NCI-H1417 treated with DMSO at 0.1 percent for 48 hours (cell line): ENCODE measurements around the gene CHTOP.
"Not testable (repeated sequence)": the region's sequence is repeated elsewhere in the genome, so short reads cannot be mapped to it uniquely, and the experiment has no call there.

ENCODE experiments used
- DNase-seq: peaks from one replicate; lab custom pipeline; 2025; lab: John Stamatoyannopoulos, UW

CHTOP gene

GRCh38 chr1:153659175-153659534 is 25.3 kb downstream of the CHTOP start:
- no peak for DNase-seq

GRCh38 chr1:153659656-153660055 is 25.8 kb downstream of the CHTOP start:
- no peak for DNase-seq

DNA sequence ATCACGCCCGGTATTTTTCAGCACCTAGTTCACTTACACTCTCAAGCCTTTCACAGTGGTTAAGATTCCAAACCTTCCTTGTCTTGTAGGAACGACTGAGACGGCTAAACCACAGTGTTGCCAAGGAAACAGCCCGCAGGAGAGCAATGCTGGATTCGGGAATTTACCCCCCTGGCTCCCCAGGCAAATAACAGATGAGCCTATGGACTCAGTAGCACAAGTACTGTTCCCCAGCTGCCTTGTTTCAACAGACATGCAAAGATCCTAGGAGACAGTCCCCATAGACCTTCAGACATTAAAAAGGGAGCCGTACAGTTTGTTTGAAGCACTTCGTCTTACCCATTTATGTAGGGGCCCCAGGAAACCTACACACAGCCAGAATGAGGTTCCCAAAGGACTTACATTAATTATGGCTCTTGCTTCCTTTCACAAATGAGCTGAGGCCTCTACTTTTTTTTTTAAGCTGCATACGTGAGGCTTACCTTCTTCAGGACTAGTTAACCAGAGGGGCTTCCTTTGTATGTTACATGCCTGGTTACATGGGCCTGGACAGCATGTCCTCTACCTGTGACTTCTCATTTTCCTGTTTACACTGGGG is 27.3 kb downstream of the CHTOP start:
- no peak for DNase-seq

GRCh38 chr1:153662269-153662668 is 28.4 kb downstream of the CHTOP start:
- DNase-seq: no peak

- no peak for DNase-seq
Measured at GRCh38 chr1:153663211-153663610, 29.3 kb downstream of the CHTOP start.

DNA sequence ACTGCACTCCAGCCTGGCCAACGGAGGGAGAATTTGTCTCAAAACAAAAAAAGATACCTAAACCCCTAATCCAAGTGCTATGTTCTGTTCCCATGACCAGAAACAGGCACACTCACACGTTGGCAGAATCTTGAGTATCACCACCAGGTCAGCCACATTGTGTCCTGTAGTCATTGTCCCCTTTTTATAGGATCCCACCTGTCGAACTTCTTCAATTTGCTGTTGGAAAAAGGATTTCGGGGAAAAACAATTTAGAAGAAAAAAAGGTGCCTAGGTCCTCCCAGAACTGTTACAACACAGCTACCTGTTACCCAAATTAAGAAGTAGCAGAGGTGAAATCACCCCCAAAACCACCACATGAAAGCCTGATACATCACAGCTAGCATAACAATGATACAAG is 33.6 kb downstream of the CHTOP start:
- no peak for DNase-seq

- not testable (repeated sequence) for DNase-seq
Measured at GRCh38 chr1:153668672-153669071, 34.8 kb downstream of the CHTOP start.

DNA sequence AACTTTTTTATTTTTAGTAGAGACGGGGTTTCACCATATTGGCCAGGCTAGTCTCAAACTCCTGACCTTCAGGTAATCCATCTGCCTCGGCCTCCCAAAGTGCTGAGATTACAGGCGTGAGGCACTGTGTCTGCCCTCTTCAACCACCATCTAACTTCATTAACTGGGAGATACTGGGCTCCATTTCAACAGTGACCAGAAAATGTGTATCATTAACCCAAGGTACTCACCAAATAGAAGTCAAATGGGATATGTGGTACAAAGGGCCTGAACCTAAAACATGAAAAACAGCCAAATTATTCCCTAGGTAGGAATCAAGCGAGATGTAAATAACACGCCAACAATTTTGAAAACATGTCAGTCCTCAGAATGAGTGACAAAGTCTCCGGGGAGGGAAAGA is 35.7 kb downstream of the CHTOP start:
- DNase-seq: no peak

GRCh38 chr1:153670257-153670858 is 36.5 kb downstream of the CHTOP start:
- no peak for DNase-seq

- DNase-seq: peak; percentile 99
Measured at GRCh38 chr1:153670859-153671627, 37.2 kb downstream of the CHTOP start, which contains the start of gene ILF2. Gene ILF2, minus strand, starts transcription at chr1:153670993. Its CDS starts 71 bp downstream, at chr1:153670922.

DNA sequence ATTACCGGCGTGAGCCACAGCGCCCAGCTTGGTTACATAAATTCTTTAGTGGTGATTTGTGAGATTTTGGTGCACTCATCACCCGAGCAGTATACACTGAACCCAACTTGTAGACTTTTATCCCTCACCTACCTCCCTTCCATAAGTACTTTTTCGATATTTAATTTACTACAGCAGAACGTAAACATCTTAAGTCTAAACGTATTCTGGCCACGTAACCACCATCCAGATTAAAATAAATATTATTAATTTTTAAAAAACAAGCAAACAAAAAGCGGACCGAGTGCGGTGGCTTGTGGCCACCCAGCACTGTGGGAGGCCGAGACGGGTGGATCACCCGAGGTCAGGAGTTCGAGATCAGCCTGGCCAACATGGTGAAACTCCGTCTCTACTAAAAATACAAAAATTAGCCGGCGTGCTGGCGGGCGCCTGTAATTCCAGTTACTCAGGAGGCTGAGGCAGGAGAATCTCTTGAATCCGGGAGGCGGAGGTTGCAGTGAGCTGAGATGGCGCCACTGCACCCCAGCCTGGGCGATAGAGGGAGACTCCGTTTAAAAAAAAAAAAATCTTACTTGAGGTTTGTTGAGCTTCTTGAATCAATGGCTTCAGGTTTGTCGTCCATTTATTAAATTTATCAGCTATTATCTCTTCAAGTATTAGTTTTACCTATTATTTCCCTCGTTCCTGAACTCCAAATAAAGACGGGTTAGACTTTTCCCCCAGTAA is 37.9 kb downstream of the CHTOP start:
- not testable (repeated sequence) for DNase-seq

DNA sequence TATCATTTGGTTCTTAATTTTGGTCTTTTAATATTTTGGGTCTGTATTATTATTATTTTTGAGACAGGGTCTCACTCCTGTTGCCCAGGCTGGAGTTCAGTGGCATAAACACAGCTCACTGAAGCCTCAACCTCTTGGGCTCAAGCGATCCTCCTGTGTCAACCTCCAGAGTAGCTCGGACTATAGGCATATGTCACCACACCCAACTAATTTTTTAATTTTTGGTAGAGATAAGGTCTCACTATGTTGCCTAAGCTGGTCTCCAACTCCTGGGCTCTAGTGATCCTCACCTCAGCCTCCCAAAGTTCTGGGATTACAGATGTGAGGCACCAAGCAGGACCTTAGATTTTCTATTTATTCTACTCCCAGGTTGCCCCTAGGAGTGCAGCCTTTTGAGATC is 39.6 kb downstream of the CHTOP start:
- DNase-seq: no peak

DNA sequence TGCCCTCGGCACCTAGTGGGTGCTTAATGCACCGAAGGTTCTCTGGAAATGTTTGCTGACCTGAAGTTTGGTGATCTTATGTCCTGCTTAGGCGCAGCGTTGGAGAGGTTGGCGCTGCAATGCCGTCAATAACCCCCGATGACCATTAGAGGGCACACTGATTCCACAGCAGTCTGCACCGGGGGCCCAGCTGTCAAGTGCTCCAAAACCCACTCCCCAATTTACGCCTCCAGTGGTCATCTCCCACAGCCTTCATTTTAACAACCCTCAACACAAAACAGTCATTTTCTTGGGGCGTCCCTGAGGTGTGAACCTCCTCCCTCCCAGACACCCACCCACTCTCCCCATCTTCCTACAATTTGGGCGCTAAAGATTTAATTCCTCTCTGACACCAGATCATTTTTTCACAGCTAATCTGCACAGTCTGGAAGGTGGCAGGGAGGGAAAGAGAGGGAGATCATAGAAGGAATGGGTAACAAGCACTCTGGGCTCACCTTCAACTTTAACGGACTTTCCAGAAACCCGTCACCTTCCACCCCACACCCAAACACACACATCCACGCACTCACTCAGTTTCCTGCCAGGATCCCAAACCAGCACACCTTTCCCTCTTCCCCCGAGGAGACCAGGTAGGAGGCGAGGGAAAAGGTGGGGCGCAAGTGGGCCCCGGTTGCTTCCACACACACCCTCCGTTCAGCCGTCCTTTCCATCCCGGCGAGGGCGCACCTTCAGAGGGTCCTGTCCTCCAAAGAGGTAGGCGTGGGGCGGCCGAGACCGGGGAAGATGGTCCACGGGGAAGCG is 44.1 kb downstream of the CHTOP start:
- no peak for DNase-seq

DNA sequence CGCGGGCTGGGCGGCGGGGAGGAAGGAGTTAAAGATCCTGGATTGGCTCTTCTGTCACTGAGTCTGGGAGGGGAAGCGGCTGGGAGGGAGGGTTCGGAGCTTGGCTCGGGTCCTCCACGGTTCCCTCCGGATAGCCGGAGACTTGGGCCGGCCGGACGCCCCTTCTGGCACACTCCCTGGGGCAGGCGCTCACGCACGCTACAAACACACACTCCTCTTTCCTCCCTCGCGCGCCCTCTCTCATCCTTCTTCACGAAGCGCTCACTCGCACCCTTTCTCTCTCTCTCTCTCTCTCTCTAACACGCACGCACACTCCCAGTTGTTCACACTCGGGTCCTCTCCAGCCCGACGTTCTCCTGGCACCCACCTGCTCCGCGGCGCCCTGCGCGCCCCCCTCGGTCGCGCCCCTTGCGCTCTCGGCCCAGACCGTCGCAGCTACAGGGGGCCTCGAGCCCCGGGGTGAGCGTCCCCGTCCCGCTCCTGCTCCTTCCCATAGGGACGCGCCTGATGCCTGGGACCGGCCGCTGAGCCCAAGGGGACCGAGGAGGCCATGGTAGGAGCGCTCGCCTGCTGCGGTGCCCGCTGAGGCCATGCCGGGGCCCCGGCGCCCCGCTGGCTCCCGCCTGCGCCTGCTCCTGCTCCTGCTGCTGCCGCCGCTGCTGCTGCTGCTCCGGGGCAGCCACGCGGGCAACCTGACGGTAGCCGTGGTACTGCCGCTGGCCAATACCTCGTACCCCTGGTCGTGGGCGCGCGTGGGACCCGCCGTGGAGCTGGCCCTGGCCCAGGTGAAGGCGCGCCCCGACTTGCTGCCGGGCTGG is 44.9 kb downstream of the CHTOP start, which contains the start of gene NPR1:
TSS of gene NPR1 (plus strand) at position 170 of the 818 bp plus-strand sequence. CDS start at position 591, 421 bp downstream.
- DNase-seq: no peak

GRCh38 chr1:153679337-153680119 is 45.7 kb downstream of the CHTOP start:
- no peak for DNase-seq

DNA sequence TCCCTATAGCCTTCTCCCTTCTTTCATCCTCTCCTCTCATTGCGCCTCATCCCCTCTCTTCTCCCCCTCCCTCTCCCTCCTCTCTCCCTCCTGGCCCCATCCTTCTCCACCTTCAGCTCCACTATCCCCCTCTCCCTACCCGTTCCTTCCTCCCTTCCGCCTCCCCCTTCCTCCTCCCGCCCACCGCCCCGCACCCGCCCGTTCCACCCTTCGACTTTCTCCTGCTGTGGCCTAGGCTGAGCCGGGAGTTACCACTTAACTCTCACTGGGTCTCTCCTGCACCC is 46.2 kb downstream of the CHTOP start:
- DNase-seq: no peak

GRCh38 chr1:153682730-153683129 is 48.9 kb downstream of the CHTOP start:
- no peak for DNase-seq

GRCh38 chr1:153683854-153684253 is 50.0 kb downstream of the CHTOP start:
- DNase-seq: no peak

- no peak for DNase-seq
Measured at GRCh38 chr1:153684892-153685291, 51.0 kb downstream of the CHTOP start.
